Stimulated activated CD8-positive, alpha-beta memory T cell treated with anti-CD3 and anti-CD28 coated beads, Interleukin-4, amount 100 ng/mL, for 1 hour (primary cell): ENCODE data around the gene LYPLA2.

Experiments used
- DNase-seq, 2 donors: peaks; one replicate each; pipeline ENCODE4 v3.0.0-alpha.2; 2020; ENCODE audit warnings: low read depth in 2 of 2, low spot score in 1 of 2

Gene LYPLA2

GRCh38 chr1:23790696-23791515, at the start of gene LYPLA2:
TSS of gene LYPLA2 (plus strand) at chr1:23791145. CDS start at chr1:23792683, 1,538 bp downstream.
- peak; percentile 66 to 77 for DNase-seq

GRCh38 chr1:23741609-23742008, 49.3 kb upstream of the LYPLA2 start:
- DNase-seq, result no peak

GRCh38 chr1:23742670-23743286, 48.2 kb upstream of the LYPLA2 start:
- peak in 1 of 2 donors; percentile 11 for DNase-seq

- peak; percentile 45 to 52 for DNase-seq
Observed at GRCh38 chr1:23743287-23744152, 47.4 kb upstream of the LYPLA2 start, which contains the start of gene ELOA. TSS of gene ELOA (plus strand) at chr1:23743471. CDS start at chr1:23743504, 33 bp downstream.

GRCh38 chr1:23745515-23745914, 45.4 kb upstream of the LYPLA2 start:
- no peak for DNase-seq

- DNase-seq, result no peak
Observed at GRCh38 chr1:23748016-23748415, 42.9 kb upstream of the LYPLA2 start.

- no peak for DNase-seq
Observed at GRCh38 chr1:23751050-23751814, 39.7 kb upstream of the LYPLA2 start.

- DNase-seq, result no peak
Observed at GRCh38 chr1:23751815-23752200, 39.1 kb upstream of the LYPLA2 start.

- DNase-seq, result no peak
Observed at GRCh38 chr1:23752909-23753308, 38.0 kb upstream of the LYPLA2 start.

GRCh38 chr1:23756676-23757075, 34.3 kb upstream of the LYPLA2 start:
- no peak for DNase-seq

- no peak for DNase-seq
Observed at GRCh38 chr1:23757812-23758211, 33.1 kb upstream of the LYPLA2 start.

GRCh38 chr1:23759277-23759676, 31.7 kb upstream of the LYPLA2 start:
- no peak for DNase-seq

- no peak for DNase-seq
Observed at GRCh38 chr1:23763041-23763577, 27.8 kb upstream of the LYPLA2 start.

- no peak for DNase-seq
Observed at GRCh38 chr1:23768733-23769132, 22.2 kb upstream of the LYPLA2 start.

- DNase-seq, result peak; percentile 69 to 73
Observed at GRCh38 chr1:23772049-23772853, 18.7 kb upstream of the LYPLA2 start.

GRCh38 chr1:23772854-23773242, 18.1 kb upstream of the LYPLA2 start:
- DNase-seq, result no peak

GRCh38 chr1:23774174-23774880, 16.6 kb upstream of the LYPLA2 start:
- DNase-seq, result no peak

- no peak for DNase-seq
Observed at GRCh38 chr1:23776217-23776616, 14.7 kb upstream of the LYPLA2 start.
